ENCODE results near the gene PLCH2. TPM values are rescaled to one million over a fixed set of nuclear protein-coding genes. Genes with fewer than 3 reads are reported as not detected.

Gene PLCH2
- total and polyA plus RNA-seq, 2 of the 13 experiments (the other 11 are each of a cell fraction or from before 2014, with no cell fraction given), result 0.15 to 0.67 TPM

- Histone ChIP-seq H3K9ac (ENCODE audit: insufficient read depth, low read depth, low read length) (no peak overlapping the region), H3K79me2 (ENCODE audit: insufficient read depth, low read length) (no peaks in the 10 kb centered on the region), H2AFZ (ENCODE audit: low read length) (no peak overlapping the region), H3K27ac (ENCODE audit: extremely low read length, insufficient read depth, low read length) (no peak overlapping the region), H3K36me3 (replicated peaks in 1 of 2; ENCODE audit: control insufficient read depth in 1 of 2, insufficient read depth in 2 of 2, low read length in 2 of 2) (no peaks in the 10 kb centered on the region; a peak in 1 of 5 replicates), H3K4me2 (ENCODE audit: low read depth, low read length) (no peak overlapping the region), H3K4me1 (ENCODE audit: insufficient read depth, low read length) (peaks cover 11% of the 10 kb centered on the region), H3K27me3 (ENCODE audit: control insufficient read depth in 1 of 2, insufficient read depth in 2 of 2, low read length in 2 of 2) (peaks cover 15 to 43% of the 10 kb centered on the region in 2 experiments), H4K20me1 (ENCODE audit: insufficient read depth, low read length) (no peaks in the 10 kb centered on the region), H3K4me3 (replicated peaks in 1 of 3; ENCODE audit: insufficient read depth in 1 of 3, low read depth in 2 of 3, low read length in 3 of 3) (no peak overlapping the region), H3K9me3 (ENCODE audit: low read length) (no peaks in the 10 kb centered on the region)
- in situ Hi-C loops (cut with HindIII; ENCODE audit: extremely low pct_ligation_motif_present, low pct_unique_long_range_greater_than_20kb), result loop anchor here (25.0 kb wide), 1 partner anchor 316 kb away; the partner anchor contains the start of gene FAAP20
- intact Hi-C loops (cut with micrococcal nuclease; ENCODE audit: unreplicated experiment), result no loop called here
- no TSS peak for BruUV-seq (replicated peaks)
- no peak for FAIRE-seq
- ChIA-PET POLR2A (no interaction called here), CTCF (ENCODE audit: low intra/inter-chr PET ratio, low total read pairs) (no interaction called here)
- TF ChIP-seq BCL3 (CRISPR knock-in tag; IDR thresholded peaks at IDR 0.05) (no peak), AGO1 (IDR thresholded peaks at IDR 0.05; ENCODE audit: low read depth, low read length, poor library complexity, severe bottlenecking) (peak; percentile 2), ZNF12 (CRISPR knock-in tag; IDR thresholded peaks at IDR 0.05) (no peak), HNRNPLL (IDR thresholded peaks at IDR 0.05; ENCODE audit: low read depth, low read length, poor library complexity, severe bottlenecking) (peak; percentile 2)
- peak; percentile 10 for ATAC-seq
- DNase-seq (ENCODE audit: low spot score), result no peak
- 37% methylated on average over 37 of the region's 42 CpGs for WGBS (ENCODE audit: low lambda C conversion rate)
These were observed 27.6 kb downstream of the PLCH2 start for GRCh38 chr1:2503554-2504224.

GRCh38 chr1:2504225-2504948 lies 28.3 kb downstream of the PLCH2 start:
- intact Hi-C loops (cut with micrococcal nuclease; ENCODE audit: unreplicated experiment) (no loop called here), in situ Hi-C loops (cut with HindIII; ENCODE audit: extremely low pct_ligation_motif_present, low pct_unique_long_range_greater_than_20kb) (loop anchor here (25.0 kb wide), 1 partner anchor 317 kb away; the partner anchor contains the start of gene FAAP20)
- H3K4me1 ChIP-seq (ENCODE audit: insufficient read depth, low read length), result peaks cover 11% of the 10 kb centered on the region
- CTCF ChIA-PET (ENCODE audit: low intra/inter-chr PET ratio, low total read pairs), result no interaction called here
- no peak overlapping the region for H3K4me2 ChIP-seq (ENCODE audit: low read depth, low read length)
- no peak overlapping the region for H3K4me3 ChIP-seq (replicated peaks in 1 of 3; ENCODE audit: insufficient read depth in 1 of 3, low read depth in 2 of 3, low read length in 3 of 3)
- DNase-seq (ENCODE audit: low spot score), result no peak
- FAIRE-seq, result no peak
- peaks cover 0 to 5% of the 10 kb centered on the region in 2 experiments; a peak in 1 of 5 replicates for H3K36me3 ChIP-seq (replicated peaks in 1 of 2; ENCODE audit: control insufficient read depth in 1 of 2, insufficient read depth in 2 of 2, low read length in 2 of 2)
- no peak overlapping the region for H3K27ac ChIP-seq (ENCODE audit: extremely low read length, insufficient read depth, low read length)
- no peak overlapping the region for H2AFZ ChIP-seq (ENCODE audit: low read length)
- no peak overlapping the region for H3K9ac ChIP-seq (ENCODE audit: insufficient read depth, low read depth, low read length)
- peaks cover 15 to 43% of the 10 kb centered on the region in 2 experiments for H3K27me3 ChIP-seq (ENCODE audit: control insufficient read depth in 1 of 2, insufficient read depth in 2 of 2, low read length in 2 of 2)
- peak; percentile 3; the same call in 2 of the 3 replicates for ATAC-seq
- POLR2A ChIA-PET, result no interaction called here
- no CpG with 5 or more reads among the region's 36 CpGs for WGBS (ENCODE audit: low lambda C conversion rate)
- no peaks in the 10 kb centered on the region for H3K9me3 ChIP-seq (ENCODE audit: low read length)
- no TSS peak for BruUV-seq (replicated peaks)
- H3K79me2 ChIP-seq (ENCODE audit: insufficient read depth, low read length), result no peaks in the 10 kb centered on the region
- no peaks in the 10 kb centered on the region for H4K20me1 ChIP-seq (ENCODE audit: insufficient read depth, low read length)
- no peak for TF ChIP-seq SMAD3 (CRISPR knock-in tag; IDR thresholded peaks at IDR 0.05)
- TF ChIP-seq AKAP8 (CRISPR knock-in tag; IDR thresholded peaks at IDR 0.05), result peak; percentile 79; the same call in 1 of the 2 replicates
- TF ChIP-seq ZFP90 (CRISPR knock-in tag; IDR thresholded peaks at IDR 0.05; ENCODE audit: borderline replicate concordance), result no peak
- no peak for TF ChIP-seq ZKSCAN1 (IDR thresholded peaks at IDR 0.05; ENCODE audit: low read length)
- peak; percentile 41; the same call in 1 of the 2 replicates for TF ChIP-seq ZC3H13 (CRISPR knock-in tag; IDR thresholded peaks at IDR 0.05)
- no peak for TF ChIP-seq BRD4 (CRISPR knock-in tag; IDR thresholded peaks at IDR 0.05)
- TF ChIP-seq ZNF337 (CRISPR knock-in tag; IDR thresholded peaks at IDR 0.05; ENCODE audit: borderline replicate concordance, low read depth), result no peak
- peak; percentile 60 for TF ChIP-seq AGO1 (IDR thresholded peaks at IDR 0.05; ENCODE audit: low read depth, low read length, poor library complexity, severe bottlenecking)
- TF ChIP-seq EZH2 (conservative IDR thresholded peaks at IDR 0.05; ENCODE audit: low read depth, low read length), result peak; percentile 92
- no peak for TF ChIP-seq RARA (CRISPR knock-in tag; IDR thresholded peaks at IDR 0.05)
- no peak for TF ChIP-seq ETV6 (CRISPR knock-in tag; conservative IDR thresholded peaks at IDR 0.05)
- peak; percentile 72; the same call in 1 of the 2 replicates for TF ChIP-seq KDM2A (CRISPR knock-in tag; IDR thresholded peaks at IDR 0.05; ENCODE audit: borderline replicate concordance, low read depth)
- no peak for TF ChIP-seq RFX5 (IDR thresholded peaks at IDR 0.05; ENCODE audit: low read depth, low read length)
- no peak for TF ChIP-seq ZNF577 (CRISPR knock-in tag; IDR thresholded peaks at IDR 0.05; ENCODE audit: borderline replicate concordance, low read depth)

Measured in HepG2 (cell line).